Chondrocyte (in vitro differentiated cells): ENCODE results near the gene TSSK1B. TPM values are rescaled to one million over a fixed set of nuclear protein-coding genes. Genes with fewer than 3 reads are reported as not detected.
"Not testable (repeated sequence)": the region's sequence is repeated elsewhere in the genome, so short reads cannot be mapped to it uniquely, and the experiment has no call there.

Experiments
- DNase-seq: peaks from one replicate; pipeline ENCODE4 v3.0.0; 2021; ENCODE audit warnings: mixed read lengths, low spot score
- H3K27ac Mint-ChIP-seq: one replicate; pipeline ENCODE4 v1.8.0; 2021; ENCODE audit warnings: mild to moderate bottlenecking, moderate library complexity, mixed read lengths; ENCODE audit not compliant: unreplicated experiment
- H3K27me3 Mint-ChIP-seq: 2 replicates; pipeline ENCODE4 v1.8.0; 2021; ENCODE audit warnings: low read depth, mixed read lengths
- H3K36me3 Mint-ChIP-seq: 2 replicates; pipeline ENCODE4 v1.8.0; 2021; ENCODE audit warnings: low read depth, mixed read lengths
- H3K4me1 Mint-ChIP-seq: 2 replicates; pipeline ENCODE4 v1.8.0; 2021; ENCODE audit warnings: low read depth, mild to moderate bottlenecking, mixed read lengths
- H3K4me3 Mint-ChIP-seq: one replicate; pipeline ENCODE4 v1.8.0; 2021; ENCODE audit warnings: mild to moderate bottlenecking, moderate library complexity, mixed read lengths; ENCODE audit not compliant: unreplicated experiment
- H3K9me3 Mint-ChIP-seq: 2 replicates; pipeline ENCODE4 v1.8.0; 2021; ENCODE audit warnings: low read depth, mixed read lengths
- total RNA-seq: library from RNA; stranded (reverse); gene quantifications from 3 replicates; pipeline ENCODE4 v1.2.1, GENCODE V29; 2021
- TF ChIP-seq, protein P1 (sequence below): fragments of 200-600 bp; sonication (generic); IDR thresholded peaks from 2 replicates; pipeline ENCODE4 v1.5.0; 2021; ENCODE audit warnings: antibody characterized with exemption, mild to moderate bottlenecking, moderate library complexity

TSSK1B gene
- total RNA-seq, 1 donor from 2014 or later = 0.10 TPM

DNA sequence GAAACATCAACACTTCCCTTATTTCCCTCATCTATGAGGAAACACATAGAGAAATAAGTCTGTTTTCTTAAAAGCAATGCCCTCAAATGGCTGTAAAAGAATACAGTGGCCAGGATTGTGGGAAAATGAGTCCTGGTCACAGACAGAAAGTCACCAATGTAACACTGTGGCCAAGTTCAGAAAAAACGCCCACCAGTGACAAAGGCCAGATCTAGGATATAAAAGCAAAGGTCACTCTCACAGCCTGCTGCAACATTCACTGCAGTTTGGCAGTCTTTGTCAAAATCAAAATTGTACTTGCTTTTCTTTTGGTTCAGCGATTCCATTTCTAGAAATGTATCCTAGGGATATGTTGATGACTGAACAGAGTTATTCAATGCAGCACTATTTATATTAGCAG lies 30.5 kb downstream of the TSSK1B start:
- Mint-ChIP-seq H3K4me1 (no peaks in the 10 kb centered on the region), H3K9me3 (no peaks in the 10 kb centered on the region), H3K4me3 (no peak overlapping the region), H3K27ac (no peak overlapping the region), H3K36me3 (peaks cover 1% of the 10 kb centered on the region), H3K27me3 (no peaks in the 10 kb centered on the region)
- DNase-seq = no peak
- TF ChIP-seq, protein P1, sequence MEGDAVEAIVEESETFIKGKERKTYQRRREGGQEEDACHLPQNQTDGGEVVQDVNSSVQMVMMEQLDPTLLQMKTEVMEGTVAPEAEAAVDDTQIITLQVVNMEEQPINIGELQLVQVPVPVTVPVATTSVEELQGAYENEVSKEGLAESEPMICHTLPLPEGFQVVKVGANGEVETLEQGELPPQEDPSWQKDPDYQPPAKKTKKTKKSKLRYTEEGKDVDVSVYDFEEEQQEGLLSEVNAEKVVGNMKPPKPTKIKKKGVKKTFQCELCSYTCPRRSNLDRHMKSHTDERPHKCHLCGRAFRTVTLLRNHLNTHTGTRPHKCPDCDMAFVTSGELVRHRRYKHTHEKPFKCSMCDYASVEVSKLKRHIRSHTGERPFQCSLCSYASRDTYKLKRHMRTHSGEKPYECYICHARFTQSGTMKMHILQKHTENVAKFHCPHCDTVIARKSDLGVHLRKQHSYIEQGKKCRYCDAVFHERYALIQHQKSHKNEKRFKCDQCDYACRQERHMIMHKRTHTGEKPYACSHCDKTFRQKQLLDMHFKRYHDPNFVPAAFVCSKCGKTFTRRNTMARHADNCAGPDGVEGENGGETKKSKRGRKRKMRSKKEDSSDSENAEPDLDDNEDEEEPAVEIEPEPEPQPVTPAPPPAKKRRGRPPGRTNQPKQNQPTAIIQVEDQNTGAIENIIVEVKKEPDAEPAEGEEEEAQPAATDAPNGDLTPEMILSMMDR = no peak

GRCh38 chr5:113397986-113398385 lies 36.8 kb downstream of the TSSK1B start:
- not testable (repeated sequence) for H3K4me1 Mint-ChIP-seq, H3K9me3 Mint-ChIP-seq, H3K27ac Mint-ChIP-seq, H3K36me3 Mint-ChIP-seq, H3K4me3 Mint-ChIP-seq, DNase-seq, H3K27me3 Mint-ChIP-seq

DNA sequence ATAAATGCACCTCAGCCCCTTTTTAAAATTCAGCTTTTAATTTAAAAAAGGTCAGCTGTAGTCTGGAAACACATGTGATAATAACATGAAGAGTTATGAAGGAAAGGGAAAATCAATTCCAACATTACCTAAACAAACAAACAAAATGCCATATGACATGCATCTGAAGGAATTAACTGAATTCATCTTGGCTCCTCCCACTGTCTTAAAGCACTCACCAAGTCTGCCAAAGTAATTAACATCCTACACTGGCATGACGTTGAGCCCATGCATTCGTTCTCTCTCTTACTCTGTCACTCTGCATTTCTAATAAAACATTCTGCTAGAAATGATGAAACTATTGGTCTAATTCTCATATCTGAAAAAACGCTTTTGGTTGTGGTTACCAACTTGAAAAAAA lies 37.7 kb downstream of the TSSK1B start:
- no peaks in the 10 kb centered on the region for H3K4me1 Mint-ChIP-seq
- no peaks in the 10 kb centered on the region for H3K9me3 Mint-ChIP-seq
- H3K36me3 Mint-ChIP-seq = no peaks in the 10 kb centered on the region
- TF ChIP-seq, protein P1 = no peak
- H3K27ac Mint-ChIP-seq = no peak overlapping the region
- H3K27me3 Mint-ChIP-seq = no peaks in the 10 kb centered on the region
- no peak for DNase-seq
- H3K4me3 Mint-ChIP-seq = no peak overlapping the region

- Mint-ChIP-seq H3K4me3 (no peak overlapping the region), H3K36me3 (no peaks in the 10 kb centered on the region), H3K9me3 (no peaks in the 10 kb centered on the region), H3K27me3 (no peaks in the 10 kb centered on the region), H3K4me1 (peaks cover 2% of the 10 kb centered on the region), H3K27ac (no peak overlapping the region)
- DNase-seq = no peak
- TF ChIP-seq, protein P1 = no peak
Measured at GRCh38 chr5:113394658-113395057, 40.1 kb downstream of the TSSK1B start.

DNA sequence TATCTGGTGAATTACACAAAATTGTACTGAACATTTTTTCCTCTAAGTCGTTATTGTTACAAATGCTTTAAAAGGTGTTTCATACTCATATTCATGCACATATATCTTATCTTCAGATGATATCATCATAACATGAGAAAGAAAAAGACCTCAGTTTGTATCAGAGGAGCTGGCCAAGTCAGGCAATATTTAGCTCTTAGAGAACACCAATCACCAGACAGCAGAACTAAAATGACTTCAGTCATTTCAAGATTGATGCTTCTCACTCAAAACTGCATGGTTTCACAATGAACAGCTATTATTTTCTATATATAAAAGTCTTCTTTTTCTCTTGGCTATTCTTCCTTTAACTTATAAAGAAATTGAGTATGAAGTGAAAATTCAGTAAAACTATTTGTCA lies 44.6 kb downstream of the TSSK1B start:
- DNase-seq = no peak
- Mint-ChIP-seq H3K4me1 (peaks cover 6% of the 10 kb centered on the region), H3K4me3 (no peak overlapping the region), H3K36me3 (no peaks in the 10 kb centered on the region), H3K27me3 (no peaks in the 10 kb centered on the region), H3K9me3 (no peaks in the 10 kb centered on the region), H3K27ac (no peak overlapping the region)
- TF ChIP-seq, protein P1 = no peak

GRCh38 chr5:113389116-113389515 lies 45.7 kb downstream of the TSSK1B start:
- H3K9me3 Mint-ChIP-seq = no peaks in the 10 kb centered on the region
- DNase-seq = no peak
- no peaks in the 10 kb centered on the region for H3K27me3 Mint-ChIP-seq
- H3K4me1 Mint-ChIP-seq = peaks cover 6% of the 10 kb centered on the region
- no peak overlapping the region for H3K4me3 Mint-ChIP-seq
- TF ChIP-seq, protein P1 = no peak
- H3K36me3 Mint-ChIP-seq = no peaks in the 10 kb centered on the region
- H3K27ac Mint-ChIP-seq = no peak overlapping the region
